Hematopoietic multipotent progenitor cell treated with erythropoietin and hydrocortisone succinate and interleukin-3 and kit ligand, for 4 days (in vitro differentiated cells): Measurements from ENCODE around the gene PAGR1.
"Not testable (repeated sequence)": the region's sequence is repeated elsewhere in the genome, so short reads cannot be mapped to it uniquely, and the experiment has no call there.

Experiments
- DNase-seq: peaks from one replicate; pipeline ENCODE4 v3.0.0-alpha.2; 2015

Gene PAGR1

DNA sequence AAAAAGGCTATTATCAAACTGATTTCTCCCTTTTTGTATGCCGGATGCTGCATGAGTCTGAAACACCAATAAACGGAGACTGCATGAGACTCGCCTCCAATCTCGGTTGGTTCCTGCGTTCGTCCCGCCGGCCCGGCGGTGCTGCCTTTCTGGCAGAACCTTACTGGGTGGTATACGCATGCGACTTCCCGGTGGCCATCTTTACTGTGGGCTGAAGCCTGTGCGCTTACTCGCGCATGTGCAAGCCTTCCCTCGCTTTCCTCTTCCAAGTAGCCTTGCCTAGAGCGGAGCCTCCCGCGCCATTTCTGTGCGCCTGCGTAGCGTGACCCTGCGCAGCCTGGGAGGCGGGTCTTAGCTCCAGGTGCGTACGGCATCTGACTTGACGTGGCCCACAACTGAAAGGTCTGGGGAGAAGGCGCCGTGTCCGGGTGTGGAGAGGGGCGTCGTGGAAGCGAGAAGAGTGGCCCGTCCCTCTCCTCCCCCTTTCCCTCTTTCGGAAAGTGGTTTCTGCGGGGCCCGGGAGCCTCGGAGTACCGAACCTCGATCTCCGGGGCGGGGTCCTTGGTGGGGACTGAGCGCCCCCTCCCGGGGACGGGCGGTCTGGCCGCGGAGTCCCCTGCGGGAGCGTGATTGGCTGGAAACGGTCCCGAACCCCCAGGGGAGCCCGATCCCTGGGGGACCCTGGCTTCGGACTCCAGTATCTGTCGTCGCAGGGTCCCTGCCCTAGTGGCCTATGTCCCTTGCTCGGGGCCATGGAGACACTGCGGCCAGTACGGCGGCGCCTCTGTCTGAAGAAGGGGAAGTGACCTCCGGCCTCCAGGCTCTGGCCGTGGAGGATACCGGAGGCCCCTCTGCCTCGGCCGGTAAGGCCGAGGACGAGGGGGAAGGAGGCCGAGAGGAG lies at the start of gene PAGR1:
PAGR1 (plus strand) TSS at position 360 of the 901 bp plus-strand sequence; CDS start at position 734, 374 bp downstream.
- peak; percentile 100 for DNase-seq

DNA sequence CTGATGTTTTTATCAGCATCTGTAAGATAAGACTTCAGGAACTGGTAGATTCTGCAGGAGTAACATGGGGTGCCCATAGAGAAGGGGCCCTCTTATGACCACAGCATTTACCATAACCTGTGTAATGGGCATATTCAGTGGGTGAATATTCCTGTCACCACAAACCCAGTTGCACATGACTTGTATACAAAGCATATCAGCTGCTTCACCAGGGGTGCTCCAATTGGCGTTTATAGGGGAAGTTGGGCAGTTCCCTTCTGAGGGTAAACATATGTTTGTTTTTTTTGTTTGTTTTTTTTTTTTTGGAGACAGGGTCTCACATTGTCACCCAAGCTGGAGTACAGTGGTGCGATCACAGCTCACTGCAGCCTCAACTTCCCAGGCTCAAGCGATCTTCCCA lies 49.4 kb upstream of the PAGR1 start:
- no peak for DNase-seq

DNA sequence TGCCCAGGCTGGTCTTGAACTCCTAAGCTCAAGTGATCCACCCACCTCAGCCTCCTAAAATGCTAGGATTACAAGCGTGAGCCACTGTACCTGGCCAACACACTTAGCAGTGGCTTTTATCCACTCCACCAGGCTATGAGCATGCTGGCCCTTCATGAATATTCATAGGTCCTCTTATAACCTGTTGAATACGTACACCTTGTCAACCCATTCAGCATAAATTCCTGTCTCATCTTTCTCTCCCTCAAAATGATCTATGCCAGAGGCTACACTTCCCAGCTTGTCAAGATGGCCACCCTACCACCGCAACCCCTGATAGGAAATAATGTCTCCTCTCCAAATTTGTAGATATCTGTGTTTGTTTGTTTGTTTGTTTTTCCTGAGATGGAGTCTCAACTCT lies 48.9 kb upstream of the PAGR1 start:
- no peak for DNase-seq

DNA sequence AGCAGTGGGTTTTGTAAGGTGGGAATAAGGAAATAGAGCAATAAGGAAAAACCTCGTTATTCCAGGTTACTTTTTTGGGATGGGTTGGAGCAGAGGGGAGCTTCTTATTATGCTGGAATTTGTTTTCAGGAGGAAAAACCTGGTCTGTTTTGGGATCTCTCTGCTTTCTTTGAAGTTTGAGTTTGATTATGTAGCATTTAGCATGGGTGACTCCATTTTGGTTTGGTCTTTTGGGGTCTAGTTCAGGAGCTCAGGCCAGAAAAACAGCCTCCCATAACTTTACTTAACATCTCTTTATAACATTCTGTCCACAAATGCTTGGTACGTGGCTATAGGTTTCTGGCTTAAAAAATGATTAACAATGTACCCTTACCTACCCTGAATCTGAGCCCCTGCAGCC lies 46.4 kb upstream of the PAGR1 start:
- DNase-seq = no peak

DNA sequence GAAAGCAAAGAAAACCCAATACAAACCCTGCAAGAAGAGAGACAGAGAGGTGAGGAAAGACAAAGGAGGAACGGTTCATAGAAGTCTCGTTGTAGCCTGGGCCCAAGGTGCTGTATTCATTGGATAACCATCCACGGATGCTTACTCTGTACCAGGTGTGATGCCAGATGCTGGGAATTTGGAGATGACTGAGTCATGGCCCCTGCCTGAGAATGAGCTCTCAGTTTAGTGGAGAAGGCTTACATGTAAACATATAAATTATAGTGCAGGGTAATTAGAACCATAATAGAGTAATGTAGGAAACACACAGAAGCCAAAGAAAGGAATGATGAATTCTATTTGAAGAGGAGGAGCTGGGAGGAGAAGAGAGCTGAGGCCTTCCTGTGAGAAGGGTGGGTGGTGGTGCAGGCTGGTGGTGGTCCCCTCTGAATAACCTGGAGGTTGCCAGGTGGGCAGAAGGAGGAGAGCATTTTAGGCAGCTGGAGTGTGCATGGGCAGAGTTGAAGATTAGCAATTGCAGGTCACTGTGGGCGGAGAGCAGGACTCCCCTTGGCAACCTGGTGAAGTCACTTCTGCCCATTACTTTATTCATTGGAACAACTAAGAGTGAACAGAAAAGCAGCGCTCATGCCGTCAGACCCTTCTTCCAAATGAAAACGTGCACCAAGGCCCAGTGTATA lies 45.6 kb upstream of the PAGR1 start:
- no peak for DNase-seq

DNA sequence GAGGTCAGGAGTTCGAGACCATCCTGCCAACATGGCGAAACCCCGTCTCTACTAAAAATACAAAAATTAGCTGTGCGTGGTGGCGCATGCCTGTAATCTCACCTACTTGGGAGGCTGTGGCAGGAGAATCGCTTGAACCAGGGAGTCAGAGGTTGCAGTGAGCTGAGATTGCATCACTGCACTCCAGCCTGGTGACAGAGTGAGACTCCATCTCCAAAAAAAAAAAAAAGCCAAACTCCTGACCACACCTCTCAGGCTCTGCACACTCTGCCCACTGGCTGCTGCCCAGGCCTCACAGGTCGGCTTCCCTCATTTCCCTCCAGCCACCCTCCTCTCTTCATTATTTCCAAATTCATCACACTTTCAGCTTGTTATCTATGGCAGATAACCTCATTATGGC lies 43.6 kb upstream of the PAGR1 start:
- DNase-seq = peak; percentile 35

DNA sequence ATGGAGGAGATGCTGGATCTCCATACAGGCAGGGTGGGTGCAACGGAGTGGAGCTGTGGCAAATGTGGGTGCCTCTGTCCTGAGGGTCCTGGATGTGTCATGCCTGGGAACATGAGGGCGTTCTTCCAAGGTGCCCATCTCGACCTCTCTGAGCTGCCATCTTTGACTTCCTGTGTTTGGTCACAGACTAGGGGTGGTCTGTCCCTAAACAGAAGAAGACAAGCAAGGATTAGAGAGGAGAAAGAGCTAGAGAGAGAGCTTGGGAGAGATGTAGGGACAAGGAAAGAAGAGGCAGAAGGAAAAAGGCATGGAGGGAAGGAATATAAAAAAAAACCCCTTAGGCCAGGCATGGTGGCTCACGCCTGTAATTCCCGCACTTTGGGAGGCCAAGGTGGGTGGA lies 41.2 kb upstream of the PAGR1 start:
- DNase-seq = no peak

DNA sequence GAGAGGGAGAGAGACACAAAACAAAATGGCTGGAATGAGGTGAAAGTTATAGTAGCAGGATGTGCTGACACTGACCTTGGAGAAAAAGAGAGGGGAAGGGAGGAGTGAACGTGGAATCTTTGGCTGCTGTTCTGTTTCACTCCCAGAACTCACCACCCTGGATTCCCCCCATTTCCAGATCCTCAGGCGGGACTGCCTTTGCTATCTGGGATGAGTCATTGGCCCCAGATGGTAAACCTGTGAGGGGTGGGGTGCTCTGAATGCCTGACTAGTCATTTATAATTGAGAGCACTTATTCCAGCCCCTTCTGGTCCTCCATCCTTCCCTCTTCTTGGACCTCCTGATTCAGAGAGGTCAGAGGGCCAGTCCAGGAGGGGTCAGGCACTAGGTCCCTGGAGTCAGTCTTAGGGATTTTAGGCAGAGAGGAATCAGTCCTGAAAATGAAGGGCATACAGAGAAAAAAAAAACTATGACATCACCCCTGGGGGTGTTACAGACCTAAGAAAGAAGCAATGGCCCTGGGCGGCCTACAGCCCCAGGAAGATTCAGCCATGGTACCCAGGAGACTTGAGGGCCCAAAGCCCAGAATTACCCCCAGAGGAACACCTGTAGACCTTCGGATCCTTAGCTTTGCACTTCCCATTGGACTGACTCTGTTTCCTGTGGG lies 40.1 kb upstream of the PAGR1 start:
- no peak for DNase-seq

DNA sequence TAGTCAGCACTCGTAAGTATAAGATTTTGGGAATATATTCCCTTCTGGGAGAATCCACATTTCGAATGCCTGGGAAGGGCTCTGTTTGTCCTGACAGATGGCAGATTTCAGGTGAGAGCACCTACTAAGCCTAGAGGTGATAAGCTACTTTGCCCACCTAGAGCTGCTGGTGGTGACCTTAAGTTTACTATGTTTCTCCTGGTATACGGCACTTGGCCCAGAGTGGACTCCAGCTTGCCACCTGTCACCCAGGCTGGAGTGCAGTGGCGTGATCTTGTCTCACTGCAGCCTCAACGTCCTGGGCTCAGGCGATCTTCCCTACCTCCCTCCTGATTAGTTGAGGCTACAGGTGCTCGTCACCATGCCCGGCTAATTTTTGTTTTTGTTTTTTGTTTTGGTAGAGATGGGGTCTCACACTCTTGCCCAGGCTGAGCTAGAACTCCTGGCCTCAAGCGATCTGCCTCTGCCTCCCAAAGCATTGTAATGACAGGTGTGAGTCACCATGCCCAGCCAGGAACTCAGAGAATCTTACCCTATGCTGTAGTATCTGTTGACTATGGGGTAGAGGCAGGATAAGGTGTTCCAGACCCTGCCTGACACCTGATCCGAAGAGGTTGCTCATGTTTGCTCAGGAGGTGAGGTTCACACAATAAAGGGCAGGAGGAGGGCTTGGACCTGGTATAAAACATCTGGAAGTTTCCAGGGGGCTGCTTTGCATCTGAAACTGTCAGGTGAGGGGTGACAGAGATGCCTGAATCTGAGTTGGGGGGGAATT lies 38.2 kb upstream of the PAGR1 start, which contains the start of gene ZG16:
ZG16 (plus strand) TSS at position 681 of the 775 bp plus-strand sequence. CDS start 1,011 bp downstream, outside the sequence.
- DNase-seq = no peak

DNA sequence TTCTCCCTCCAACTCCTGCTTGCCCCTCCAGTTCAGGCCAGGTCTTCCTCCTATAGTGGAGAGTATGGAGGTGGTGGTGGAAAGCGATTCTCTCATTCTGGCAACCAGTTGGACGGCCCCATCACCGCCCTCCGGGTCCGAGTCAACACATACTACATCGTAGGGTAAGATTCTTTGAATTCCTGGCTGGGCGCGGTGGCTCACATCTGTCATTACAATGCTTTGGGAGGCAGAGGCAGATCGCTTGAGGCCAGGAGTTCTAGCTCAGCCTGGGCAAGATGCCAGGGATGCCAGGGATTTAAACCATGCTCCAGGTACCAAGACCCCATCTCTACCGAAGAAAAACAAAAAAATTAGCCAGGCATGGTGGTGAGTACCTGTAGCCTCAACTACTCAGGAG lies 36.5 kb upstream of the PAGR1 start:
- no peak for DNase-seq

DNA sequence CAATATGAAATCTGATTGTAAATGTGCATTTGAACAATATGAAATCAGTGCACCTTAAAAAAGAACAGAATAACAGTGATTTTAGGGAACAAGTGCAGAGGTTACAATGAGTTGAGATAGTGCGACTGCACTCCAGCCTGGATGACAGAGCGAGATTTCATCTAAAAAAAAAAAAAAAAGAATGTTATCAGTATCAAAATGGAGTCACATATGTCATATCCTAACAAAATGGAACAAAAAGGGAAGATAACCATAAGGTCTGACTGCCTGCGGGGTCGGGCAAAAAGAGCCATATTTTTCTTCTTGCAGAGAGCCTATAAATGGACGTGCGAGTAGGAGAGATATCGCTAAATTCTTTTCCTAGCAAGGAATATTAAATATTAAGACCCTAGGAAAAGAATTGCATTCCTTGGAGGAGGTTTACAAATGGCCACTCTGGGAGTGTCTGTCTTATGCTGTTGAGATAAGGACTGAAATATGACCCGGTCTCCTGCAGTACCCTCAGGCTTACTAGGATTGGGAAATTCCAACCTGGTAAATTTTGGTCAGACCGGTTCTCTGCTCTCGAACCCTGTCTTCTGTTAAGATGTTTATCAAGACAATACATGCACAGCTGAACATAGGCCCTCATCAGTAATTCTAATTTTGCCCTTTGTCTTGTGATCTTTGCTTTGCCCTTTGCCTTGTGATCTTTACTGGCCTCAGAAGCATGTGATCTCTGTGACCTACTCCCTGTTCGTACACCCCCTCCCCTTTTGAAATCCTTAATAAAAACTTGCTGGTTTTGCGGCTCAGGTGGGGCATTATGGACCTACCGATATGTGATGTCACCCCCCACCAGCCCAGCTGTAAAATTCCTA lies 32.6 kb upstream of the PAGR1 start:
- not testable (repeated sequence) for DNase-seq

DNA sequence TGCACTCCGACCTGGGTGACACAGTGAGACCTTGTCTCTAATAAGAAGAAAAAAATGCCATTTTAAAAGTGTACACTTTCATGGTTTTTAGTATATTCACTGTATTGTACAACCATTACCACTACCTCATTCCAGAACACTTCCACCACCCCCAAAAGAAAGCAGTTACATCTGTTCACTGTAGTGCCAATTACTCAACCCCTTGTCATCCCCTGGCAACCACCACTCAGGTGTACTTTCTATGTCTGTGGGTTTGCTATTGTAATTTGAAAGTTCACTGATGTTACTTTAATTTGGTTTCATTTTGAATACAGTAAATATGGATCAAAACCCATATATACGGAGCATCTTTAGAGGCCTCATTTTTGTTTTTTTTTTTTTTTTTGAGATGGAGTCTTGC lies 31.8 kb upstream of the PAGR1 start:
- DNase-seq = no peak

DNA sequence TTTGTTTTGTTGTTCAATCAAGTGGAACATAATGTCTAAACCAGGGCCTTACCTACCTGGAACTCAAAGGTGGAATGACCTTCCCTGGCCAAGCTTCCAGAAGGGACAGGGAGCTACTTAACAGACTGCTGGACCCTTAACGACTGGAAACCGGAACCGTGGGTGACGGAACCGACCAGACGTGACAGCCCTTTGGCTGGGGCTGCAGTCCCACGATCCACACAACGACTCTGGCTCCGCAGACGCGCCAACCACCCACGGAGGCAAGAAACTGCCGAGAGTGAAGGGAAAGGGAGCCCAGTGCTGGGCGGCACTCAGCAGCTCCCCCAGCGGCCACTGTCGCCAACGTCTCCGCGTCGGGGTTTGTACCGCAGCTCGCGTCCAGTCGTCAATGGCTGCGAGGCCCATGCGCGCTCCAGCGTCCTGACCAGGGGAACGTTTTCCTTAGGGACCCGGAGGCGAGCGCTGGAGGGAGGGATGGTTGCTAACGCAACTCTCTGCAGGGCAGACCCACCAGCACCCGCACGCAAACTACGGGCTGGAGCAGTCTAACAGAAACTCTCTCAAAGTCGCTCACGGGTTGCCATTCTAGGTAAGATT lies 31.0 kb upstream of the PAGR1 start:
- peak; percentile 83 for DNase-seq

DNA sequence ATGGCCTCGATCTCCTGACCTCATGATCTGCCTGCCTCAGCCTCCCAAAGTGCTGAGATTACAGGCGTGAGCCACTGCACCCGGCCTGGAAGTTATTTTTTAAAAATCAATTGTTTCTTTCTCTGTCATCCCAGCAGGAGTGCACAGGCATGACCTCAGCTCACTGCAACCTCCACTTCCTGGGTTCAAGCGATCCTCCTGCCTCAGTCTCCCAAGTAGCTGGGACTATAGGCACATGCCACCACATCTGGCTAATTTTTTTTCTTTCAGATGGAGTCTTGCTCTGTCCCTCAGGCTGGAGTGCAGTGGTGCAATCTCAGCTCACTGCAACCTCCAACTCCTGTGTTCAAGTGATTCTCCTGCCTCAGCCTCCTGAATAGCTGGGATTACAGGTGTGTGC lies 28.8 kb upstream of the PAGR1 start:
- not testable (repeated sequence) for DNase-seq

DNA sequence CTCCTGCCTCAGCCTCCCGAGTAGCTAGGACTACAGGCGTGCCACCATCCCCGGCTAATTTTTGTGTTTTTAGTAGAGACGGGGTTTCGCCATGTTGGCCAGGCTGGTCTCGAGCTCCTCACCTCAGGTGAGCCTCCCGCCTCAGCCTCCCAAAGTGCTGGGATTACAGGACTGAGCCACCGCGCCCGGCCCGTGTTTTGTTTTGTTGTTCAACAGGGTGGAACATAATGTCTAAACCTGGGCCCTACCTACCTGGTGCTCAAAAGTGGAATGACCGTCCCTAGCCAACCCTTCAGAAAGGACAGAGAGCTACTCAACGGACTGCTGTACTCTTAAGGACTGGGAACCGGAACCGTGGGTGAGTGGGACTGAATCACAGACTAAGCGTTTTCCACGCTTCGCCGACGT lies 26.2 kb upstream of the PAGR1 start:
- DNase-seq = no peak

DNA sequence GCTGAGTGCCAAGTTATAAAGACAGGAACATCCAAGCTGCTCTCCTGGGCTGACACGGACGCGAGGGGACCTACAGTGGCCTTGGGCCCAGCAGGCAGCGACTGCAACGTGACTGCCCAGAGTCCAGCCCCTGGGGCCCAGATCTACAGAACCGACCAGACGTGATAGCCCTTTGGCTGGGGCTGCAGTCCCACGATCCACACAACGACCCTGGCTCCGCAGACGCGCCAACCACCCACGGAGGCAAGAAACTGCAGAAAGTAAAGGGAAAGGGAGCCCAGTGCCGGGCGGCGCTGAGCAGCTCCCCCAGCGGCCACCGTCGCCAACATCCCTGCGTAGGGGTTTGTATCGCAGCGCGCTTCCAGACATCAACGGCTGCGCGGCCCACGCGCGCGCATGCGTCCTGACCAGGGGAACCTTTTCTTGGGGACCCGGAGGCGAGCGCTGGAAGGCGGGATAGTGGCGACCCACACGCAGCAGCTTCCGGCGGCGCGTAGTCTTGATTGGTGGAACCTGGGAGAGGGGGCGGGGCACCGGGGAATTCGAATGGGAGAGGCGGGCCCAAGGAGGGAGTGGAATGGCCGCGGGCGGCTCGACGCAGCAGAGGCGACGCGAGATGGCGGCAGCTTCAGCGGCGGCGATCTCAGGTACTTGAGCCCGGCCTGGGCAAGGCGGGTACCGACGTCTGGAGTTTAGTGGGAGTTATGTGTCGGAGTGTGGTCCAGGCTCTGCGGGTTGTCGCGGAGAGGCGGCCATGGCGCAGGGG lies 25.6 kb upstream of the PAGR1 start, which contains the start of gene KIF22:
KIF22 (plus strand) TSS at position 569 of the 766 bp plus-strand sequence; CDS start at position 578, 9 bp downstream.
- peak; percentile 100 for DNase-seq

DNA sequence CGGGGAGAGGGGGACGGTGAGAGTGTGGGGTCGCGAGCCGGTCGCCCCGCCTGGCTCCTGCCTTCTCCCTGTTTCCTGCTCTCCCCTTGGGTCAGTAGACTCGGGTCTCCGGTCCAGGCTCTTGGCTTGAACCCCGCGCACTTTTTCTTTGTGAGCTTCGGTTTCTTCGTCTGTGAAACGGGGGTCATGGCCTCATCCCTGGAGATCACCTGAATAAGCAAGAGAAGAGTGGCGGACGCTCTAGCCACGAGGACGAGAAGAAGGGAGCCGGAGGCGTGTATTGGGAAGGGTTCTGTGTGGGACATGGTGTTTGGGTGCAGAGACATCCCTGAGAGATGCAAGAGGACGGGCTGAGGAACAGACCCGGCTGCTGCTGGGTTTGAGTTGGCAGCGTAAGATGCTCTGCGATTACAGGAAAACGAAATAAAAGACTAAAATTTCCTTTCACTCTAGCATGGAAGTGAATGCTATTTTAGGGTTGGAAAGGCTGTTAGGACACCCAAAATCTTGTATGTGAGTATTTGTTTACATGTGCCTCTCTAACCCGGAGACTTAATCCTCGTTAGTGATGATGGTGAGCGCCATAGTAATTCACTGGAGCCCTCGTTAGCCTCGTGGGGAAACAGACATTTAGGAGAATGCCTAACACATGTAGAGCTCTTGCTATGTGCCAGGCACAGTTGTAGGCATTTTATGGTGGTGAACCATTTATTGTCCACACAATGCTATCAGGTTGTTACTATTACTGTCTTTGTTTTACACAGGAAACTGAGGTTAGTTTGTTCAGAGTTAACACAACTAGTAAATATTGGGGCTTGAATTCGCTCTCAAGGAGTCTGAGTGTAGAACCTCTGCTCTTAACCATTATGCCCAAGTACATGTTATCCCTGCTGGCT lies 24.8 kb upstream of the PAGR1 start:
- DNase-seq = peak; percentile 33

DNA sequence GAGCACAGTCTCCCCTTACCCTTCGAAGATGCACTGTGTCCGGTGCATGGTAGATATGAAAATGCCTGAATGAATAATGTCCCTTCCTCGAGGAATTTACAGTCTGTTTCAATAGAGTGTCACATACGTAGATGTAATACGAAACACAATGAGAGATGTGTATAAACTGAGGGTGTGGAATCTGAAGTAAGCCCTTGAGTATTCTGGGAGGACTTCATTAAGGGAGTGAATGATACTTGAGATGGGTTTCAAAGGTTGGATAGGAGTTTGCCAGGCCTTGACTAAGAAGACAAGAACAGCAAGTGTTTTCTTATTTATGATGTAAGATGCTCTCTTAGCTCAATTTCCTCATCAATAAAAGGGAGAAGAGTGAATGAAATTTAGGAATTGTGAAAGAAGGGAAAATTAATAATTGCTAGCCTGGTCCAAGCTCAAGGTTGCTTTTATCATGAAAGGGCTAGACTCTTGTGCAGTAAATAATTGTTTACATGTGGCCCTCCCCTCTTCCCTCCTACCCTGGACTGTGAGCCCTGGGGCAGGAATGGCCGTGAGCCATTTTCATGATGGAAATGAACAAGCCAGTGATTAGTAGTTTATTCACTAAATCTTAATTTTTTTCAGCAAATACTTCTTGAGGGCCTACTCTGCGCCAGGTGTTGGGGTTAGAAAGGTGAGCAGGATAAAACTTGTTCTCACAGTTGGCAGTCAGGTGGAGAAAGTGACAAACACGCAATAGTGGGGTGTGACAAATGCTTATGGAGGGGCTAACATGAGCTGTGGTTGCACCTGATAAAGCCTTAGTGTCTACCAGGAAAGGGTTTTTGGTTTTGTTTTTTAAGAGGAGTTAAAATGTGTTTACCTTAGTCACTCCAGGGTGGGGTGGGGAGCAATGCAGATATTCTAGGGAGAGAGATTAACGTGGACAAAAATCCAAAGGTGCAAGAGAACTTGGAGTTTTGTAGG lies 23.8 kb upstream of the PAGR1 start:
- DNase-seq = peak; percentile 32
